Neuronal stem cell (in vitro differentiated cells): ENCODE measurements around the gene LTV1. TPM values are rescaled to one million over a fixed set of nuclear protein-coding genes. Genes with fewer than 3 reads are reported as not detected.

ENCODE experiments used
- DNase-seq: peaks from one replicate; pipeline ENCODE4 v3.0.0-alpha.2; 2013; ENCODE audit warnings: low spot score
- H2AFZ ChIP-seq: one replicate; pipeline ENCODE4 v1.6.1; 2013; ENCODE audit warnings: mild to moderate bottlenecking, low read length, inconsistent platforms
- H2AK5ac ChIP-seq: 2 replicates; pipeline ENCODE4 v1.6.1; 2013; ENCODE audit warnings: low read depth, mild to moderate bottlenecking, inconsistent platforms, low read length, moderate library complexity, mixed read lengths
- H2BK120ac ChIP-seq: 2 replicates; pipeline ENCODE4 v1.6.1; 2013; ENCODE audit warnings: low read depth, mild to moderate bottlenecking, inconsistent platforms, low read length, moderate library complexity, mixed read lengths
- H2BK12ac ChIP-seq: one replicate; pipeline ENCODE4 v1.6.1; 2013; ENCODE audit warnings: low read length, inconsistent platforms
- H2BK15ac ChIP-seq: 2 replicates; pipeline ENCODE4 v1.6.1; 2013; ENCODE audit warnings: mild to moderate bottlenecking, low read length, inconsistent platforms, mixed read lengths
- H2BK5ac ChIP-seq: one replicate; pipeline ENCODE4 v1.6.1; 2013; ENCODE audit warnings: inconsistent platforms, mild to moderate bottlenecking, low read length, moderate library complexity
- H3K14ac ChIP-seq: one replicate; pipeline ENCODE4 v1.6.1; 2013; ENCODE audit warnings: low read length, inconsistent platforms
- H3K18ac ChIP-seq: 2 replicates; pipeline ENCODE4 v1.6.1; 2013; ENCODE audit warnings: low read length, inconsistent platforms
- H3K23ac ChIP-seq: 2 replicates; pipeline ENCODE4 v1.6.1; 2013; ENCODE audit warnings: low read depth, mild to moderate bottlenecking, mixed read lengths, low read length, inconsistent platforms; ENCODE audit not compliant: poor library complexity
- H3K27ac ChIP-seq: replicated peaks from 3 replicates; pipeline ENCODE4 v1.5.1; 2013; ENCODE audit warnings: low read length, inconsistent platforms
- H3K27me3 ChIP-seq, 3 experiments: 2 replicates each; pipeline ENCODE4 v1.6.1; 2013; ENCODE audit warnings: low read length in 3 of 3, mild to moderate bottlenecking in 2 of 3, inconsistent platforms in 1 of 3, low read depth in 1 of 3, mixed read lengths in 1 of 3, moderate library complexity in 1 of 3; ENCODE audit not compliant: control insufficient read depth in 3 of 3, insufficient read depth in 3 of 3
- H3K36me3 ChIP-seq, 2 donors: replicated peaks in 1 of 2; 2 replicates each; pipeline ENCODE4 v1.6.1; 2013; ENCODE audit warnings: low read length in 2 of 2; ENCODE audit not compliant: control insufficient read depth in 2 of 2, insufficient read depth in 2 of 2
- H3K4ac ChIP-seq: 2 replicates; pipeline ENCODE4 v1.6.1; 2013; ENCODE audit warnings: inconsistent platforms, mild to moderate bottlenecking, low read length, moderate library complexity
- H3K4me1 ChIP-seq, 2 donors: 1 replicate in 1 of 2; 2 replicates in 1 of 2; pipeline ENCODE4 v1.6.1; 2013; ENCODE audit warnings: low read length in 2 of 2, low read depth in 1 of 2; ENCODE audit not compliant: control insufficient read depth in 2 of 2, insufficient read depth in 1 of 2
- H3K4me2 ChIP-seq: one replicate; pipeline ENCODE4 v1.6.1; 2013; ENCODE audit warnings: mild to moderate bottlenecking, low read length, inconsistent platforms; ENCODE audit not compliant: insufficient read depth, poor library complexity, severe bottlenecking
- H3K4me3 ChIP-seq, 2 donors: 2 replicates each; pipeline ENCODE4 v1.5.1; 2013; ENCODE audit warnings: low read length in 2 of 2, mild to moderate bottlenecking in 2 of 2, inconsistent platforms in 1 of 2, moderate library complexity in 1 of 2
- H3K79me1 ChIP-seq: one replicate; pipeline ENCODE4 v1.6.1; 2013; ENCODE audit warnings: low read depth, mild to moderate bottlenecking, inconsistent platforms, low read length, moderate library complexity
- H3K9ac ChIP-seq: one replicate; pipeline ENCODE4 v1.6.1; 2013; ENCODE audit warnings: mild to moderate bottlenecking, low read depth, low read length, inconsistent platforms; ENCODE audit not compliant: poor library complexity
- H3K9me3 ChIP-seq, 2 donors: replicated peaks in 1 of 2; 2 replicates each; pipeline versions ENCODE3 to v1.6.1; 2013; ENCODE audit warnings: low read length in 2 of 2, mild to moderate bottlenecking in 2 of 2, inconsistent platforms in 1 of 2, low read depth in 1 of 2, mixed read lengths in 1 of 2, moderate library complexity in 1 of 2; ENCODE audit not compliant: control insufficient read depth in 2 of 2, insufficient read depth in 1 of 2
- H4K8ac ChIP-seq: one replicate; pipeline ENCODE4 v1.6.1; 2013; ENCODE audit warnings: low read depth, mild to moderate bottlenecking, inconsistent platforms, low read length, moderate library complexity
- H4K91ac ChIP-seq: one replicate; pipeline ENCODE4 v1.6.1; 2013; ENCODE audit warnings: low read length, low read depth, mild to moderate bottlenecking, inconsistent platforms; ENCODE audit not compliant: poor library complexity
- WGBS, 2 donors: extraction: QIAGEN DNeasy Blood & Tissue Kit; methylation state at CpG; one replicate each; pipeline ENCODE4 v1.1.7; 2013; ENCODE audit warnings: missing lambda C conversion rate in 2 of 2, mixed read lengths in 1 of 2; ENCODE audit not compliant: insufficient read length in 2 of 2, insufficient replicate concordance in 1 of 2; ENCODE audit errors: extremely low coverage in 2 of 2; 5-methylcytosine and 5-hydroxymethylcytosine counted together
- small RNA-seq: library from polyadenylated mRNA; stranded (forward); fragments of <200 nt; extraction: miRNeasy Mini kit (QIAGEN cat#:217004); gene quantifications from one replicate; pipeline ENCODE3, GENCODE V24; 2013; ENCODE audit not compliant: insufficient read depth

LTV1 gene

DNA sequence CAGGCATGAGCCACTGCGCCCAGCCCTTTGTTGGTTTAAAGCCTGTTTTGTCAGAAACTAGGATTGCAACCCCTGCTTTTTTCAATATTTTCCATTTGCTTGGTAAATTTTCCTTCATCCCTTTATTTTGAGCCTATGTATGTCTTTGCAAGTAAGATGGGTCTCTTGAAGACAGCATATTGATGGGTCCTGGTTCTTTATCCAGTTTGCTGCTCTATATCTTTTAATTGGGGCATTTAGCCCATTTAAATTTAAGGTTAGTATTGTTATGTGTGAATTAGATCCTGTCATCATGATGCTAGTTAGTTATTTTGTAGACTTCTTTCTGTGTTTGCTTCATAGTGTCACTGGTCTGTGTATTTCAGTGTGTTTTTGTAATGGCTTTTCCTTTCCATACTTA is 67.9 kb downstream of the LTV1 start:
- H3K4me3 ChIP-seq: no peak overlapping the region
- WGBS, 2 donors: no CpG with 5 or more reads among the region's 1 CpG
- no peak overlapping the region for H3K14ac ChIP-seq
- H4K8ac ChIP-seq: no peak overlapping the region
- H3K79me1 ChIP-seq: no peaks in the 10 kb centered on the region
- no peak overlapping the region for H2BK120ac ChIP-seq
- H3K23ac ChIP-seq: no peak overlapping the region
- no peak overlapping the region for H2BK15ac ChIP-seq
- H3K27ac ChIP-seq: no peak overlapping the region
- no peak overlapping the region for H3K9ac ChIP-seq
- no peak for DNase-seq
- no peak overlapping the region for H2BK5ac ChIP-seq
- H2AK5ac ChIP-seq: no peak overlapping the region
- H3K9me3 ChIP-seq: peaks cover 0 to 5% of the 10 kb centered on the region in 2 donors
- no peak overlapping the region for H3K18ac ChIP-seq
- H4K91ac ChIP-seq: no peak overlapping the region
- H3K27me3 ChIP-seq: no peaks in the 10 kb centered on the region
- no peak overlapping the region for H2AFZ ChIP-seq
- no peaks in the 10 kb centered on the region for H3K36me3 ChIP-seq
- H3K4ac ChIP-seq: no peak overlapping the region
- no peak overlapping the region for H3K4me2 ChIP-seq
- no peaks in the 10 kb centered on the region for H3K4me1 ChIP-seq
- H2BK12ac ChIP-seq: no peak overlapping the region

- Histone ChIP-seq H3K23ac (no peak overlapping the region), H3K79me1 (no peaks in the 10 kb centered on the region), H2BK5ac (no peak overlapping the region), H3K27me3 (no peaks in the 10 kb centered on the region), H2BK12ac (no peak overlapping the region), H3K9me3 (peaks cover 0 to 5% of the 10 kb centered on the region in 2 donors), H3K4me1 (no peaks in the 10 kb centered on the region), H3K27ac (no peak overlapping the region), H2BK120ac (no peak overlapping the region), H3K9ac (no peak overlapping the region), H3K36me3 (no peaks in the 10 kb centered on the region), H2AFZ (no peak overlapping the region), H2AK5ac (no peak overlapping the region), H3K4me2 (no peak overlapping the region), H3K18ac (no peak overlapping the region), H3K4me3 (no peak overlapping the region), H4K91ac (no peak overlapping the region), H2BK15ac (no peak overlapping the region), H4K8ac (no peak overlapping the region), H3K4ac (no peak overlapping the region), H3K14ac (no peak overlapping the region)
- WGBS, 2 donors: no CpG with 5 or more reads among the region's 1 CpG
- no peak for DNase-seq
These were observed 69.5 kb downstream of the LTV1 start for GRCh38 chr6:143912671-143913070.

Small RNA genes lying within 50 kb of the gene (small RNA-seq; reads per million reads assigned to genes)
- gene ZC2HC1B: not detected
